SJSA1 (cell line): ENCODE data around the gene ATE1. TPM values are rescaled to one million over a fixed set of nuclear protein-coding genes. Genes with fewer than 3 reads are reported as not detected.
"Not testable (repeated sequence)": the region's sequence is repeated elsewhere in the genome, so short reads cannot be mapped to it uniquely, and the experiment has no call there.

Experiments used
- DNase-seq, 2 experiments: peaks; one replicate each; pipeline ENCODE4 v3.0.0-alpha.2; 2015 to 2020; ENCODE audit warnings: low spot score in 2 of 2, low read depth in 1 of 2
- H3K27ac ChIP-seq: fragments of 250-450 bp; sonication (Bioruptor Pico); 2 replicates; pipeline ENCODE4 v1.5.1; 2020; ENCODE audit warnings: mild to moderate bottlenecking, moderate library complexity
- H3K27me3 ChIP-seq: fragments of 250-450 bp; sonication (Bioruptor Pico); replicated peaks from 2 replicates; pipeline ENCODE4 v1.5.1; 2020; ENCODE audit warnings: mild to moderate bottlenecking, moderate library complexity
- H3K36me3 ChIP-seq: fragments of 250-450 bp; sonication (Bioruptor Pico); 2 replicates; pipeline ENCODE4 v1.5.1; 2020; ENCODE audit warnings: mild to moderate bottlenecking
- H3K4me1 ChIP-seq: fragments of 250-450 bp; sonication (Bioruptor Pico); replicated peaks from 2 replicates; pipeline ENCODE4 v1.6.1; 2021; ENCODE audit warnings: mild to moderate bottlenecking
- H3K4me3 ChIP-seq: fragments of 250-450 bp; sonication (Bioruptor Pico); 2 replicates; pipeline ENCODE4 v1.5.1; 2020; ENCODE audit warnings: mild to moderate bottlenecking
- H3K9me3 ChIP-seq: fragments of 250-450 bp; sonication (Bioruptor Pico); replicated peaks from 2 replicates; pipeline ENCODE4 v1.5.1; 2020; ENCODE audit warnings: mild to moderate bottlenecking
- total RNA-seq: library from RNA; depleted of rRNA; stranded (reverse); fragments of >200 nt; shearing (Covaris generic); gene quantifications from 2 replicates; pipeline ENCODE4 v1.2.3, GENCODE V29; 2014

Gene ATE1
- total RNA-seq, 1 experiment from 2014 or later = 18.8 TPM

DNA sequence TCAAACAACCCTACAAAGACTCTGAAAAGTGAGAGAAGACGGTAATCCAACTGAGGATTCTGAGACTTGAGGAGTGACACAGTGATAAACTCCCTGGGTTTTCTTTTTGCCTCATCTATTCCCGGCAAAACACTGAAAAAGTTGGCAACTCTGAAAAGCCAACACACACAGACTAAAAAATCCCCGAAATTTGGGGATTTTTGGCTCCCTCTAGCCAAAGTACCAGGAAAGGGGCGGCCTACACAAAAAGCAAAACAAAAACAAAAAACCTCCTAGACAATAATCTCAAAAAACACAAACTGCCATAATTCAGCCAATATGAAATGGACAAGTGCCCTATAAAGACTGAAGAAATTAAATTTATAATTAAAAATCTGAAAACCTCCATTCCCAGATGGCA, 161.4 kb downstream of the ATE1 start:
- Histone ChIP-seq H3K36me3 (no peaks in the 10 kb centered on the region), H3K9me3 (no peaks in the 10 kb centered on the region), H3K27me3 (no peaks in the 10 kb centered on the region), H3K4me3 (no peak overlapping the region), H3K4me1 (no peaks in the 10 kb centered on the region), H3K27ac (no peak overlapping the region)
- DNase-seq = no peak

DNA sequence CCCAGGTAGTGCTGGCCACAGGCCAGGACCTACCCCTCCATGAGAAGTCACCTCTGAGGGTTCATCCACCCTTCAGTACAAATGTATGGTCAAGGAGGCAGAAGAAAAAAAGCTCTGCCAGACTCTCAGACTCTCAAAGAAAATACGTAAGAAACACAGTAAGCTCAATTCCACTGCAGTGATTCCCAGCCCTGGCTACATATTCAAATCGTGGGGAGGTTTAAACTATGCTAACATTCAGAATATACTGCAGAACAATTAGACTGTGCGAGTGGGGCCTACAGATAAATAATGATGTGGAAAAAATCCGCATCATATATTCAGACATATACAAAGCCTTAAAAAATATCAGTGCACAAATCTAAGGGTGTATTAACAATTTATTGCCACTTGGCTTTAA, 162.6 kb downstream of the ATE1 start:
- no peak overlapping the region for H3K4me3 ChIP-seq
- H3K27me3 ChIP-seq = no peaks in the 10 kb centered on the region
- no peaks in the 10 kb centered on the region for H3K4me1 ChIP-seq
- DNase-seq = no peak
- H3K9me3 ChIP-seq = no peaks in the 10 kb centered on the region
- H3K27ac ChIP-seq = no peak overlapping the region
- H3K36me3 ChIP-seq = no peaks in the 10 kb centered on the region

DNA sequence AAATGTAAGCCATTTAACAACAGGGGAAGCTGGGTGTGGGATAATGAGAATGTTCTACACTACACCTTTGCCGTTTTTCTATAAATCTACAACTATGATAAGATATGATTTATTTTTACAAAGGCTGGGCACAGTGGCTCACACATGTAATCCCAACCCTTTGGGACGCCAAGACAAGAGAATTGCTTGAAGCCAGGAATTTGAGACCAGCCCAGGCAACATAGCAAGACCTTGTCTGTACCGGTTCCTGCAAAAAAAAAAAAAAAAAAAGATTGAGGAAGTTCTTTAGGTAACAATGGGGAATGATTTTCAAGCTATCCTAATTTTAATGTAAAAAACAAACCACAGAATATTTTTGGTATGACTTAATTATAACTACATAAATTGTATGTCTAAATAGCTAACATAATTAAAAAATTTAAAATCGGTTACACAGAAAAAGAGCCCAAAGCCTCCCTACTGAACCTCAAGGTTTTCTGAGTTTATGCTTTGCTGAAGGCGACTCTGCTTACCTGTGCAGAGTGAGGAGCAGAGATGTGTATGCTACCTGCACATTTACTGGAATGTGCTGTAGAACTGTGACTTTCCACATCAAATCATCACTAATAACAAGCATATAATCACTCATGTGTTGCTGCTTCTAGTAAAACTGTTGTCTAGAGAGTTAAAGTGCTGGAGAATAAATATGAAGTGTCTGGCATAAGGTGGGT, 163.4 kb downstream of the ATE1 start:
- Histone ChIP-seq H3K27me3 (no peaks in the 10 kb centered on the region), H3K36me3 (no peaks in the 10 kb centered on the region), H3K9me3 (peaks cover 4% of the 10 kb centered on the region; the same call in 1 of the 2 replicates), H3K27ac (no peak overlapping the region), H3K4me3 (no peak overlapping the region), H3K4me1 (no peaks in the 10 kb centered on the region)
- no peak for DNase-seq

DNA sequence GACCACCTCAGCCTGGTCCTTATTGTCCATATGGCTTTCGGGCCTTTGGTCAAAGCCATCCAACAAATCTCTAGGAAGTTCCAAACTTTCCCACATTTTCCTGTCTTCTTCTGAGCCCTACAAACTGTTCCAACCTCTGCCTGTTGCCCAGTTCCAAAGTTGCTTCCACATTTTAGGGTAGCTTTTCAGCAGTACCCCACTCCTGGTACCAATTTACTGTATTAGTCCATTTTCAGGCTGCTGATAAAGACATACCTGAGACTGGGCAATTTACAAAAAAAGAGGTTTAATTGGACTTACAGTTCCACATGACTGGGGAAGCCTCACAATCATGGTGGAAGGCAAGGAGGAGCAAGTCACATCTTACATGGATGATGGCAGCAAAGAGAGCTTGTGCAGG, 170.6 kb downstream of the ATE1 start:
- H3K4me1 ChIP-seq = not testable (repeated sequence)

DNA sequence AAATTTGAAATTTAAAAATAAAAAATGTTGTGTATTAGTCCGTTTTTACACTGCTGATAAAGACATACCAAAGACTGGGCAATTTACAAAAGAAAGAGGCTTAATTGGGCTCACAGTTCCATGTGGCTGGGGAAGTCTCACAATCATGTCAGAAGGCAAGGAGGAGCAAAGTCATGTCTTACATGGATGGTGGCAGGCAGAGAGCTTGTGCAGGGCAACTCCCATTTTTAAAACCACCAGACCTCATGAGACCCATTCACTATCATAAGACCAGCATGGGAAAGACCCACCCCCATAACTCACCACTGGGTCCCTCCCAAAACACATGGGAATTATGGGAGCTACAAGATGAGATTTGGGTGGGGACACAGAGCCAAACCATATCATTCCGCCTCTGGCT, 172.3 kb downstream of the ATE1 start:
- not testable (repeated sequence) for DNase-seq, H3K4me1 ChIP-seq, H3K27me3 ChIP-seq, H3K4me3 ChIP-seq, H3K36me3 ChIP-seq, H3K9me3 ChIP-seq, H3K27ac ChIP-seq

More for the DNA sequence above, 170.6 kb downstream of the ATE1 start:
- H3K9me3 ChIP-seq, H3K27me3 ChIP-seq, DNase-seq, H3K4me3 ChIP-seq, H3K27ac ChIP-seq, H3K36me3 ChIP-seq: not testable (repeated sequence)

DNA sequence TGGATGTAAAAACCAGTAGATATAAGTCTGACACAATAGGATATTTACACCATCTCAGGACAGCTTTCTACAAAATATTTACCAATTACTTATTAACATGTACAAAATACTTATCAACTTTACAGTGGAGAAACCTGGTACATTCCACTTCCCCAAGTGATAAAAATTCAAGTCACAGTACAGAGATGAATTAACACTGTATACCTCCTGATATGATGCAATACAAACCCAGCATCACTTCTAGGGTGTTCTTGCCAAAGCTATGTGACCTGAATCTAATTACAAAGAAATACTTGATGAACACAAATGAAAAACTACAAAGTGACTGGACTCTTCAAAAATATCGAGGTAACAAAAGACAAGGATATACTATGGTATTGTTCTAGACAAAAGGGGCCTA, 173.2 kb downstream of the ATE1 start:
- DNase-seq = no peak
- H3K27ac ChIP-seq = peak overlapping the region; percentile 25; the same call in 1 of the 2 replicates
- H3K36me3 ChIP-seq = no peaks in the 10 kb centered on the region
- no peaks in the 10 kb centered on the region for H3K9me3 ChIP-seq
- H3K4me3 ChIP-seq = no peak overlapping the region
- H3K27me3 ChIP-seq = no peaks in the 10 kb centered on the region
- peaks cover 10% of the 10 kb centered on the region; the same call in 1 of the 2 replicates for H3K4me1 ChIP-seq

DNA sequence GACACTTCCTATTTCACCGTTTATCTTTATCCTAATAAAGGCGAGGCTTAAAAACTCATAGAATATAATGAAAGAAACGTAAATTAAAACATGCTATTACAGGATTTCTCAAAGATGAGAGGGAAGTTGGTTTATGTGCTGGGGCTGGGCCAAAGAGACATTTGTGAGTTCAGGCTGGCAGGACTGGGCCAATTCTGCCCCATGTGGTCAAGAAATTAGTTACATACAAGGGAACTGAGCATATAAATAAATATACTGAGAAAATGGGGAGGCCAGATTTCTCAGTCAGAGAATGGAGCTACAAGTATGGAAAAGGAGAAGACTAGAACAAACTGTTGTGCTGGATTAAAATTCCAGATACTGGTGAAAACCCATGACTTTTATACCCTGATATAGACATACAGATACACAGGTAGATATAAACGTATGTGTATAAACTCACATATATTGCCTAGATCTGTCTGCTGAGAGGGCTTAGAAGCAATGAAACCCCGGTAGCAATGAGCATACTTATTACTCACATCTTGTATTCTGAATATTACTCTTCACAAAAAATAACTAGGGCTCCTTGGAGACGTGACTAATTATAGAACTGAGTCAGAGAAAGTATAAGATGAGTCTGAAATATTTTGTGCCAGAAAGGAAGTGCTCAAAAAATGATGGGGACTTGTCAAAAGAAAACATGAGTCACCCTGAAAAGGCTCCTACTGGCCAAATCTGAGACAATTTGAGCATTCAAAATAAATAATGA, 173.9 kb downstream of the ATE1 start:
- peak in 1 of 2 experiments; percentile 41 for DNase-seq
- H3K27me3 ChIP-seq = no peaks in the 10 kb centered on the region
- no peaks in the 10 kb centered on the region for H3K36me3 ChIP-seq
- no peaks in the 10 kb centered on the region for H3K9me3 ChIP-seq
- H3K27ac ChIP-seq = peak overlapping the region; percentile 25
- H3K4me3 ChIP-seq = no peak overlapping the region
- peaks cover 10% of the 10 kb centered on the region; the same call in 1 of the 2 replicates for H3K4me1 ChIP-seq

DNA sequence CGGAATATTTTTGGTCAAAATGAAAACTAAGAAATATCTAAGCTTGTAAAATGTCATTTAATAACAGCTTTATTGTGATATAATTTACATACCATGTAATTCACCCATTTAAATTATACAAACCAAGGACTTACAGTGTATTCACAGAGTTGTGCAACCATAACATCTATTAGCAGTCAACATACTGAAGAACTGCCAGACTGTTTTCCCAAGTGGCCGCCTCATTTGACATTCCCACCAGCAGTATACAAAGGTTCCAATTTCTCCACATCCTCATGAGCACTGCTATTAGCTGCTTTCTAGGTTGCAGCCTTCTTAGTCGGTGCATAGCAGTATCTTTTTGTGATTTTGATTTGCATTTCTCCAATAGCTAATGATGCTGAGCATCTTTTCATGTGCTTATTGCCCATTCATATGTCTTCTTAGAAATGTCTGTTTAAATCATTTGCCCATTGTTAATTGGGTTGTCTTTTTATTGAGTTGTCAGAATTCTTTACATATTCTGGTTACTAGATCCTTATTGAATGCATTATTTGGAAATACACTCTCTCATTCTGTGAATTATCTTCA, 176.6 kb downstream of the ATE1 start:
- H3K4me3 ChIP-seq = no peak overlapping the region
- no peaks in the 10 kb centered on the region for H3K27me3 ChIP-seq
- no peak overlapping the region for H3K27ac ChIP-seq
- DNase-seq = no peak
- H3K9me3 ChIP-seq = no peaks in the 10 kb centered on the region
- no peaks in the 10 kb centered on the region for H3K36me3 ChIP-seq
- H3K4me1 ChIP-seq = peaks cover 10% of the 10 kb centered on the region; the same call in 1 of the 2 replicates

DNA sequence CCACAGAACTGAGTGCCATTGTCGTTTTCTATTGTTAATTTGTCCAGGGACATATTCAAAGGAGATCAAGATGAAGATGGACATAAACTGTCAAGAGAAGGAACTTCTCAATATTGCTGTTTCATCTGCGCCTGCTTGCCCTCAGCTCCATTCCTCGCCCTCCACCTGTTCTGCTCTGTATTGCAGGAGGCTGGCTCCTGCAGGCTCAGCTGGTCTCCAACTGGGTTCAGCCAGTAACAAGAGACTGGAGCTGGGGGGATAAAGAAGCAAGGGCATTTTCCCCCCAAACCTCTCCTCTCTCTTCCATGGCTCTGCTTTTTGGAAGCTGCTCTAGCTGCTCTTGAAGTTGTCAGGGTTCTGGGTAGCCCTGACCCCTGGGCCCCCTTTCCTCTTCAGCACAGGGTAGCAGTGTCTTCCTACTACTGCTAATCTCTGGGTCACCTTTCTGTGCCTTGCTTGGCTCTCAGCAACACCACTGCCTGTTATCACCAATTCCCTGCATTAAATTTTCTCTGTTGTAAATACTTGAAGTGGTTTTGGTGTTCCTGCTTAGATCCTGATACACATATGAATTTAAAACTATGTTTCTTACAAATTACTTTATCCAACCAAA, 180.6 kb downstream of the ATE1 start:
- DNase-seq = no peak
- H3K36me3 ChIP-seq = no peaks in the 10 kb centered on the region
- no peaks in the 10 kb centered on the region for H3K9me3 ChIP-seq
- H3K4me3 ChIP-seq = no peak overlapping the region
- H3K27ac ChIP-seq = no peak overlapping the region
- no peaks in the 10 kb centered on the region for H3K4me1 ChIP-seq
- no peaks in the 10 kb centered on the region for H3K27me3 ChIP-seq

DNA sequence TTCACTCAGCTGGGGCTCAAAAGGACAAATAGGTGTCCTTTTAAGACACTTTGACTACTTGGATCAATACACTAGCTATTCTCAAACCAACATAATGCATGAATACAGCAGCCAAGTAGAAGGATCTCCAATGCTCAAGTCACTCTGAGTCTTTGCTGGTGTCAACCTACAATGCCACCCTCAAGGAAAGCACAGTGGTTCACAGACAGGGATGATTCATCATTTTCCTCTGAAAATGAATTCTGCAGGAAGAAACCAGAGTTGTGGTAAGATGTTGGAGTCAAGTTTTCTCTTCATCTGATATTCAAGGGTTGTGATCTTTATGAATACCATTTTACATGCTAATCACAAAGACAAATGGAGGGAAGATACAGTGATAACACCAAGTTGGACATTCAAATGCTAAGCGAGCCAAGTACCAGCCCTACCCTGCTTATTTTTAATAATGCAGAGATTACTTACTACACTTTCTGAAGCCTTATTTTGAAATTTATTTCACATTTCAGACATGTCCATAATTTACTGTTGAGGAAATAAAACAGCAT, 186.5 kb downstream of the ATE1 start:
- DNase-seq = no peak
- H3K36me3 ChIP-seq = no peaks in the 10 kb centered on the region
- no peaks in the 10 kb centered on the region for H3K4me1 ChIP-seq

DNA sequence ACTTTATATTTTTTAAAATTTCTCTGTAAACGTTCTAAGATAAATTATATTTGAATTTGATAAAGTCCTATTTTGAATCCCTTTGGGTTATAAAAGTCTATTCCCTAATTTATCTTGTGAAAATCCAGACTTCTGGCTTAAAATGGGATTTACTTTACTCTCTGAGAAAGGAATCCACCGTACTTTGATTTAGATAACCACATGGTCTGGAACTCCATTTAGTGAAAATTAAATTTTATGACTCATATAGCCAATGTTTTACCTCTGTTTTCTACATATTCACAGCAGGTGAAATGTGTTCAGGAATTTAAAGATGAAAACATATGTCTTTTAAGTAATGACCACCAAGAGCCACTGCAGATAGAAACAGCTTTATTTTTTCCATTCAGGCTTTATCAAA, 187.8 kb downstream of the ATE1 start:
- DNase-seq = no peak
- no peaks in the 10 kb centered on the region for H3K36me3 ChIP-seq
- H3K4me3 ChIP-seq = no peak overlapping the region
- no peaks in the 10 kb centered on the region for H3K9me3 ChIP-seq
- H3K27ac ChIP-seq = no peak overlapping the region
- no peaks in the 10 kb centered on the region for H3K27me3 ChIP-seq
- no peaks in the 10 kb centered on the region for H3K4me1 ChIP-seq

More for the DNA sequence above, 186.5 kb downstream of the ATE1 start:
- H3K27me3 ChIP-seq = no peaks in the 10 kb centered on the region
- H3K4me3 ChIP-seq = no peak overlapping the region
- no peak overlapping the region for H3K27ac ChIP-seq
- H3K9me3 ChIP-seq = no peaks in the 10 kb centered on the region

DNA sequence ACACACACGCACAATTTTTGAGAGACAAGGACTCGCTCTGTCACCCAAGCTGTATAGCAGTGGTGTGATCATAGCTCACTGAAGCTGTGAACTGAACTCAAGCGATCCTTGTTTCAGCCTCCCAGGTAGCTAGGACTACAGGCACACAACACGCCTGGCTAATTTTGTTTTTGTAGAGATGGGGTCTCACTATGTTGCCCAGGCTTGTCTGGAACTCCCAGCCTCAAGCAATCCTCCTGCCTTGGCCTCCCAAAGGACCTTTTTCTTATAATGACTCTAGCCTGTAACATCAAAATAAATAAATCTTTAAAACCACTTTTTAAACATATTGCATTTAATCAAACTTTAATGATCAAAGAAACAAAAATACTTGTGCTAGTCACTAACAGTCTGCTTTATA, 188.7 kb downstream of the ATE1 start:
- no peaks in the 10 kb centered on the region for H3K4me1 ChIP-seq
- H3K9me3 ChIP-seq = no peaks in the 10 kb centered on the region
- H3K27ac ChIP-seq = no peak overlapping the region
- no peak for DNase-seq
- H3K27me3 ChIP-seq = no peaks in the 10 kb centered on the region
- no peak overlapping the region for H3K4me3 ChIP-seq
- H3K36me3 ChIP-seq = no peaks in the 10 kb centered on the region

DNA sequence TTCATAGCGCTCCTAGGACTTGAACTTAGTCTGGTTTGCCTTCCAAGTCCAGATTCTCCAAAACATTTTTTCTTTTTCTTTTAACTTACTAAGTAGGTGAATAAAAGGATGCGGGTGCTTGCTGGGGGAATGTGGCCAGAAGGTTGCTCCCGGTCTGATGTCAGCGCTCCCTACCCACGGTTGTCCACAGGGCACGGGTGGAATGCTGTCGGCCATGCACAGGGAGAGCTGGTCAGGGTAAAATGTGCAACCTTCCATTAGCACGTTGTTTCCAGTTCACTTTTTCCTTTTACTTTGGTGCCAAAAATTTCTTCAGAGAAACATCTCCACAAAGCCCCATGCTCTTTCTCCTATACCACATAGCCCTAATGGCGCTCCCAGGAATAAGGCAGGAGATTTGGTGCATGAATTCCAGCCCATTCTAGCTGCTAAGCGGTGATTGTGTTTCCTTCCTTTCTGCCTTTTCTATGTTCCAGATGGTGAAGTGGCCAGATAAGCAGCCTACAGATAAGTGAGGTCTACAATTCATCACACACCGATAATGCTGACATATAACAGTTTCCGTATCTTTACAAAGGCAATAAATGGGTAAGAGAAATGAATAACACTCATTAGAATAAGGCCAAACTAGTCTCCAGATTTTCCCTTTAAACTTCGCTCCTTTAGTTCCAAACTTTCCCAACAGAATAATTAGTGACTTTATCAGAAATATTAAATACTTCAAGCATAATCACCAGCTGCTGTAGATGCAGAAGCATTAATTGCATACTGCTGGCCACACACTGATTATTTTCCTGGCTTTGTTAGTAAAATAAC, 191.3 kb downstream of the ATE1 start:
- Histone ChIP-seq H3K4me3 (no peak overlapping the region), H3K4me1 (no peaks in the 10 kb centered on the region), H3K27me3 (no peaks in the 10 kb centered on the region), H3K27ac (no peak overlapping the region), H3K9me3 (no peaks in the 10 kb centered on the region), H3K36me3 (no peaks in the 10 kb centered on the region)
- DNase-seq = no peak
